ENCODE measurements around the gene PHRF1. TPM values are rescaled to one million over a fixed set of nuclear protein-coding genes. Genes with fewer than 3 reads are reported as not detected.
A peak's percentile ranks its signal among the peaks of the same experiment; 100 is the strongest.

PHRF1 gene
- total RNA-seq (2014; rRNA removed; shearing (Covaris generic); ENCODE audit: low replicate concordance): 36.5 and 42.6 TPM in 2 replicates

DNA sequence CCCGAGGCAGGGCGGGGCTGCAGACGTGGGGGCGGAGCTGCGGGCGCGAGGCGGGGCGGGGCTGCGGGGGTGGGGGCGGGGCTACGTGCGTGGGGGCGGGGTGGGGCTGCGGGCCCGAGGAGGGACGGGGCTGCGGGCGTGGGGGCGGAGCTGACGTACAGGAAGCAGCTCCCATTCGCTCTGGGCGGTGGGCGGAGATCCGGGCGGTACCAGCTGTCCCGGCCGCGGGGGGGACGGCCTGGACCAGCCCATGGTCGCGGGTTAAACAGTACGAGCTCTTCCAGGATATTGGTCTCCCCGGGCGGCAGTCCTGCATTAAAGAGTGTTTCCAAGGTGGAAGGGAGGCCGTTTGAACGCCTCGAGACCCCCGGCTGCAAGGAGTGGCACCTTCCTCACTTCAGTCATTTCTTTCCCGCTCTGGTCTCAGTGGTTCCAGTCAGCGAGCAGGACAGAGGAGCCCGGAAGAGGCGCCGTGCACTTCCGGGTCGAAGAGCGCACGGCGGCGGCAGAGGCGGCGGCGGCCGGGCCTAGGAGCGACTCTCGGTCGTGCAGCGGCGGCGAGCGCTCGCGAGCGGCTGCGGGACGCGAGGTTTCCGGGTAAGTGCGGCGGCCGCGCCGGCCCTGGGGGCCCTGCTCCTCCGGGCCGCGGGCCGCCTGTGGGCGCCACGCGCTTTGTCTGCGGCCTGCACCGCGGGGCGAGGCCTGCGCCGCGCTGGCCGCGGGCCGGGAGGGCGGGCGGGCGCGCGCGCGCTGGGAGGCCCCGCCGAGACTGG lies at the start of gene PHRF1:
TSS of gene PHRF1 (plus strand) at position 475 of the 773 bp plus-strand sequence. CDS start 5,043 bp downstream, outside the sequence.
- DNase-seq (ENCODE audit: low read depth): peak; percentile 92
- in situ Hi-C loops (cut with HindIII; ENCODE audit: low pct_unique_long_range_greater_than_20kb, low sequenced_read_pairs): no loop called here

GRCh38 chr11:528166-528814 lies 48.0 kb upstream of the PHRF1 start:
- in situ Hi-C loops (cut with HindIII; ENCODE audit: low pct_unique_long_range_greater_than_20kb, low sequenced_read_pairs): no loop called here

GRCh38 chr11:528815-529727 lies 47.2 kb upstream of the PHRF1 start:
- in situ Hi-C loops (cut with HindIII; ENCODE audit: low pct_unique_long_range_greater_than_20kb, low sequenced_read_pairs): no loop called here
- DNase-seq (ENCODE audit: low read depth): no peak

More at GRCh38 chr11:528166-528814, 48.0 kb upstream of the PHRF1 start:
- DNase-seq (ENCODE audit: low read depth): no peak

DNA sequence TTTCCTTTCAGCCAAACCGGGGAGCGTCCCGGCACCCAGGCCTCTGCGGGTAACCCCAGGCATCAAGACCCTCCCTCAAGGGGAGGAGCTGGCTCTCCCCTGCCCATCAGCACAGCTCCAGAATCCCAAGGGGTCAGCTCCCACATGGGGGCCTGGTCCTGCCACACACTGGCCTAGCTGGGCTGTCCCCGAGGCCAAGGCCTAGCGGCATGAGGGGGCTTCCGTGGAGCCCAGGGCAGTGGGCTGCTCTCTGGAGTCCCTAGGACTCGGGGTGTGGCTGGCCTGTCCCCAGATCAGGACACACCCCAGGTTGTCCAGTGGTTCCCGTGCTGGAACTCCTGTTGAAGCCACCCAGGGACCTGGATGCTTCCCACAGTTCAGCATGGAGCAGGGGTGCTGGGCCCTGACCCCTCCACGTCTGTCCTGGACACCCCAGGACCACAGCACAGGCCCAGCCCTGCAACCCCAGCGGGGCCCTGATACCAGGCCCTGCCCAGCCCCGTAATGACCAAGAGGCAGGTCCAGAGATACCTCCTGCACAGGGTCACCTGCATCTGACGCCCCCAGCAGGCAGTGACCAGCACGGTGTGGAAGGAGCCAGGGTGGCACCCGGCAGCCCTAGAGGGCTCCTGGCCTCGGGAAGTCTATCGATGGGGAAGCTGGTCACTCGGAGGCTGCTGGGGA lies 46.4 kb upstream of the PHRF1 start:
- in situ Hi-C loops (cut with HindIII; ENCODE audit: low pct_unique_long_range_greater_than_20kb, low sequenced_read_pairs): no loop called here

DNA sequence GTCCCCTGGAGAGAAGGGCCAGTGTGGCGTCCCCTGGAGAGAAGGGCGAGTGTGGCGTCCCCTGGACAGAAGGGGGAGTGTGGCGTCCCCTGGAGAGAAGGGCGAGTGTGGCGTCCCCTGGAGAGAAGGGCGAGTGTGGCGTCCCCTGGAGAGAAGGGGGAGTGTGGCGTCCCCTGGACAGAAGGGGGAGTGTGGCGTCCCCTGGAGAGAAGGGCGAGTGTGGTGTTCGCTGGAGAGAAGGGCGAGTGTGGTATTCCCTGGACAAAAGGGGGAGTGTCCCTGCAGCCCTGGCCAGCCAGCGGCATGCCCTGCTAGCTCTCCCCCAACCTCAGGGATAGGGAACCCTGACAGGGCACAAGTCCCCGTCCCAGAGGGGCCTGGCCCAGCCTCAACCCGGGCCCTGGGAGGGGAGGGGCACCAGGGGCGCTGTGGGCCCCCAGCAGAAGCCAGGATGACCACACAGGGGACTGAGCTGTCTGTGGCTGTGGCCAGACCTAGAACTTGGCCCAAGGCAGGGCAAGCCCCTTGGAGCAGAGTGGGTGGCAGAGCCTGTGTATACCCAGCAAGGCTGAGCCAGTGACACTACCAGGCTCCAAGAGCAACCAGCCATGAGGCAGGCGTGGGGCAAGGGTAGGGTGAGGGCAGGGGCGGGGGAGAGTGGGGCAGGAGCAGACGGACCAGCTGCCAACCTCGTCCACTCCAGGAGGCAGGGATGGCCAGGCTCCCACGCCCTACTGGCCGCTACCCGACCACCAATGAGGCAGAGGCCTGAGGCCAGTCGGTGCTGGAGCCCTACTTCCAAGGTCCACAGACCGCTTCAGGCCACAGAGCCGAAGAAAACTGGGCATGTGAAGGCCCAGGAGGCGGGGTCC lies 45.1 kb upstream of the PHRF1 start:
- DNase-seq (ENCODE audit: low read depth): no peak
- in situ Hi-C loops (cut with HindIII; ENCODE audit: low pct_unique_long_range_greater_than_20kb, low sequenced_read_pairs): no loop called here

More for the DNA sequence above, 46.4 kb upstream of the PHRF1 start:
- DNase-seq (ENCODE audit: low read depth): no peak

- no peak for DNase-seq (ENCODE audit: low read depth)
- in situ Hi-C loops (cut with HindIII; ENCODE audit: low pct_unique_long_range_greater_than_20kb, low sequenced_read_pairs): no loop called here
Measured at GRCh38 chr11:531919-532526, 44.2 kb upstream of the PHRF1 start.

GRCh38 chr11:532527-532985 lies 43.7 kb upstream of the PHRF1 start:
- in situ Hi-C loops (cut with HindIII; ENCODE audit: low pct_unique_long_range_greater_than_20kb, low sequenced_read_pairs): no loop called here
- no peak for DNase-seq (ENCODE audit: low read depth)

- in situ Hi-C loops (cut with HindIII; ENCODE audit: low pct_unique_long_range_greater_than_20kb, low sequenced_read_pairs): no loop called here
- no peak for DNase-seq (ENCODE audit: low read depth)
Measured at GRCh38 chr11:532986-533585, 43.2 kb upstream of the PHRF1 start.

DNA sequence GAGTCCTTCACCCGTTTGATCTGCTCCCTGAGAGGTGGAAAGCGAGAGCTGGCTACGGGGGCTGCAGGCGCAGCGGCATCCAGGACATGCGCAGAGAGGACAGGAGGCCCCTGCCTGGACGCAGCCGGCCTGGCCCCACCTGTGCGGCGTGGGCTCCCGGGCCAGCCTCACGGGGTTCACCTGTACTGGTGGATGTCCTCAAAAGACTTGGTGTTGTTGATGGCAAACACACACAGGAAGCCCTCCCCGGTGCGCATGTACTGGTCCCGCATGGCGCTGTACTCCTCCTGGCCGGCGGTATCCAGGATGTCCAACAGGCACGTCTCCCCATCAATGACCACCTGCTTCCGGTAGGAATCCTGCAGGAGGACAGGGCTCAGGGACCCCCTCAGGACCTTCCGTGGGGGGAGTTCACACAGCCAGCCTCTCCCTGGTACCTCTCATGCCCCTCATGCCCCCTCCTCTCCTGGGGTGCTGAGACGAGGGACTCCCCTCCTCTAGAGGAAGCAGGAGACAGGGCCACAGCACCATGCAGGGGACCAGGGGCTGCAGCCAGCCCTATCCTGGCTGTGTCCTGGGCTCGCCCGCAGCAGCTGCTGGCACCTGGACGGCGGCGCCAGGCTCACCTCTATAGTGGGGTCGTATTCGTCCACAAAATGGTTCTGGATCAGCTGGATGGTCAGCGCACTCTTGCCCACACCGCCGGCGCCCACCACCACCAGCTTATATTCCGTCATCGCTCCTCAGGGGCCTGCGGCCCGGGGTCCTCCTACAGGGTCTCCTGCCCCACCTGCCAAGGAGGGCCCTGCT lies 42.5 kb upstream of the PHRF1 start:
- DNase-seq (ENCODE audit: low read depth): no peak
- in situ Hi-C loops (cut with HindIII; ENCODE audit: low pct_unique_long_range_greater_than_20kb, low sequenced_read_pairs): no loop called here

DNA sequence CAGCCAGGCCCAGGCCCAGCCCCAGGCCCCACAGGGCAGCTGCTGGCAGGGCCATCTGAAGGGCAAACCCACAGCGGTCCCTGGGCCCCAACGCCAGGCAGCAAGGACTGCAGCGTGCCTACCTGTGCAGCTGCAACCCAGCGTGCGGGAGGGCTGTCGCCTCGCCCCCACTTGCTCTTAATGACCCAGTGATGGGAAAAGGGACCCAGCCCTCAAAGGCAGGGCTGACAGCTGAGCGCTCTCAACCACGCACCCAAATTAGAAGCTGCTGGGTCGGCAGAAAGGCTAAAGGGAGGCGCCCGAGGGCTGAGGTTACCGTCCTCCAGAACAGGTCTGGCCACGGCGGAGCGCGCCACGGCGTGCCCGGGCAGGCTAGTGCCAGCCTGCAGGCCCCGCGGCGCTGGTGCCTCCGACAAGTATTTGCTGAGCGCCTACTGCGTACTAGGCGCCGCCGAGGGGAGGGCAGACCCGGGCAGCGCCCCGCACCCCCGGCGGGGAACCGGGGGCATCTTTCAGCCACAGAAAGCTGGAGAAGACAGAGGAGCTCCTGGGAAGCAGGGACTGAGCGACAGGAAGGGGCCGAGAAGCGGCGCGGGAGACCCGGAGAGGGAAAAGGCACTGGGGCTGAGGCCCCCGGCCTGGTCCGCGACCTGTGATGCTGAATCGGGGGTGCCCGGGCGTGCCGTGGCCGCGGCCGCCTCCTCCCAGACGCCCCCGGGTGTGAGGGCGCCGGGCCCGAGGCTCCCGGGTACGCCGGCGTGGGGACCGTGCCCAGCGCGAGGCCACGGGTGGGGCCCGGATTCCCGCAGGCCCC lies 41.7 kb upstream of the PHRF1 start:
- DNase-seq (ENCODE audit: low read depth): no peak
- in situ Hi-C loops (cut with HindIII; ENCODE audit: low pct_unique_long_range_greater_than_20kb, low sequenced_read_pairs): no loop called here

GRCh38 chr11:535210-535518 lies 41.1 kb upstream of the PHRF1 start:
- in situ Hi-C loops (cut with HindIII; ENCODE audit: low pct_unique_long_range_greater_than_20kb, low sequenced_read_pairs): no loop called here

GRCh38 chr11:535519-536454 lies 40.5 kb upstream of the PHRF1 start, which contains the start of gene HRAS:
HRAS (minus strand) TSS chr11:535576.
- in situ Hi-C loops (cut with HindIII; ENCODE audit: low pct_unique_long_range_greater_than_20kb, low sequenced_read_pairs): no loop called here
- DNase-seq (ENCODE audit: low read depth): peak; percentile 92

More at GRCh38 chr11:535210-535518, 41.1 kb upstream of the PHRF1 start:
- DNase-seq (ENCODE audit: low read depth): no peak

GRCh38 chr11:536841-537621 lies 39.2 kb upstream of the PHRF1 start, which contains the start of gene LRRC56:
LRRC56 (plus strand) TSS chr11:537527; CDS start chr11:540685, 3,158 bp downstream.
- DNase-seq (ENCODE audit: low read depth): peak; percentile 85
- in situ Hi-C loops (cut with HindIII; ENCODE audit: low pct_unique_long_range_greater_than_20kb, low sequenced_read_pairs): no loop called here

Measured in Caki2 (cell line).